DMS79 treated with DMSO at 0.1 percent for 48 hours (cell line): ENCODE measurements around the gene KLHL33.
"Not testable (repeated sequence)": the region's sequence is repeated elsewhere in the genome, so short reads cannot be mapped to it uniquely, and the experiment has no call there.

Experiments
- DNase-seq: peaks from one replicate; lab custom pipeline; 2025; lab: John Stamatoyannopoulos, UW

The KLHL33 gene

GRCh38 chr14:20435582-20436362 is at the start of gene KLHL33:
Gene KLHL33 (minus strand): TSS chr14:20436166. CDS start chr14:20435811, 355 bp downstream.
- no peak for DNase-seq

GRCh38 chr14:20482382-20482781 is 46.4 kb upstream of the KLHL33 start:
- no peak for DNase-seq

- no peak for DNase-seq
Measured at GRCh38 chr14:20478894-20479293, 42.9 kb upstream of the KLHL33 start.

- DNase-seq: peak; percentile 98
Measured at GRCh38 chr14:20477211-20477876, 41.4 kb upstream of the KLHL33 start.

GRCh38 chr14:20476776-20477175 is 40.8 kb upstream of the KLHL33 start:
- no peak for DNase-seq

GRCh38 chr14:20472536-20473169 is 36.7 kb upstream of the KLHL33 start:
- no peak for DNase-seq

GRCh38 chr14:20470603-20470901 is 34.6 kb upstream of the KLHL33 start:
- no peak for DNase-seq

GRCh38 chr14:20469890-20470602 is 34.1 kb upstream of the KLHL33 start:
- peak; percentile 78 for DNase-seq

GRCh38 chr14:20469242-20469889 is 33.4 kb upstream of the KLHL33 start, which contains the start of gene PNP:
Gene PNP (plus strand): TSS chr14:20469406. CDS start chr14:20469525, 119 bp downstream.
- peak; percentile 96 for DNase-seq

- peak; percentile 75 for DNase-seq
Measured at GRCh38 chr14:20468764-20469241, 32.8 kb upstream of the KLHL33 start.

- peak; percentile 100 for DNase-seq
Measured at GRCh38 chr14:20461225-20462141, 25.5 kb upstream of the KLHL33 start, which contains the start of gene PIP4P1. Gene PIP4P1 (minus strand): TSS chr14:20461434. CDS start chr14:20461325, 109 bp downstream.

- peak; percentile 37 for DNase-seq
Measured at GRCh38 chr14:20460458-20461224, 24.7 kb upstream of the KLHL33 start.

GRCh38 chr14:20458031-20458789 is 22.2 kb upstream of the KLHL33 start:
- DNase-seq: no peak

GRCh38 chr14:20456971-20457370 is 21.0 kb upstream of the KLHL33 start:
- no peak for DNase-seq

GRCh38 chr14:20455355-20456300 is 19.7 kb upstream of the KLHL33 start:
- no peak for DNase-seq

- peak; percentile 100 for DNase-seq
Measured at GRCh38 chr14:20454516-20455354, 18.8 kb upstream of the KLHL33 start, which contains the start of the genes APEX1 and OSGEP. Gene APEX1 (plus strand): TSS chr14:20455226. CDS start chr14:20455646, 420 bp downstream. Gene OSGEP (minus strand): TSS chr14:20454812. CDS start chr14:20454683, 129 bp downstream.

- DNase-seq: not testable (repeated sequence)
Measured at GRCh38 chr14:20452831-20453230, 16.9 kb upstream of the KLHL33 start.
